Measurements from ENCODE around the gene KRTAP5-1.

The KRTAP5-1 gene

DNA sequence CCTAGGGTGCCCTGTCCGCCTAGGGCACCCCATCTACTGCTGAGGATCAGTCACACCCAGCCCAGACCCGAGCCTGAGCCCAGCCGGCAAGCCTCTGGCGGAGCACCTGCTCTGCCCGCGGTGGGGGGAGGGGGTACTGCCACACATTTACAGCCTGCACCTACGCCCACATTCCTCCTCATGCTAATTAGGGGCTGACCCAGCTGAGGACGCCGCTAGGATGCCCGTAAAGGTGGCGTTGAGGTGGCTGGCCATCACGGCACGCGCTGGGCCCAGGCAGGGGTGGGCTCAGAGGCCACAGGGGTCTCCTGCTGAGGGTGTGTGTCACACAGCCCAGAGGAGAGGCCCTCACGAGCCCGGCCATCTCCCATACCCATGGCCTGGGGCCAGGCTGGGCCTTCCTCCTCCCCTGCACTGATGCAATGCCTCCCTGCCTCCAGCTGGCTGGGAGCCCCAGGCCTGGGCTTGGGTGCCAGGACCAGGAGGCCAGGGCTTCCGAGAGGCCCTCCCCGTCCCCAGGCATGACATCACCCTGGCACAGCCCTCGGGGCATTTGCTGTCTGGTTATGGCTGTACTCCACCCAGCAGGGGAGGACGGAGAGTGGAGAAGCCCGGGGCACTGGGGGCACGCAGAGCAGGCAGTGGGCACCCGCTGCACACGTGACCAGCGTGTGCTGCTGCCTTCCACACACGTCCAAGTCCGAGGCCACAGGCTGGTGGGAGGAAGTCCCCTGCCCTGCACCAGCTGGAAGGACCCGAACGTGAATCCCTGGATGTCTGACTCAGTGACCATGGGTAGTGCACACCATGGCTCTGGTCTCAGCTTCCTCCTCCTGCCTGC, 25.8 kb downstream of the KRTAP5-1 start:
- no peak for DNase-seq (ENCODE audit: low read depth)

DNA sequence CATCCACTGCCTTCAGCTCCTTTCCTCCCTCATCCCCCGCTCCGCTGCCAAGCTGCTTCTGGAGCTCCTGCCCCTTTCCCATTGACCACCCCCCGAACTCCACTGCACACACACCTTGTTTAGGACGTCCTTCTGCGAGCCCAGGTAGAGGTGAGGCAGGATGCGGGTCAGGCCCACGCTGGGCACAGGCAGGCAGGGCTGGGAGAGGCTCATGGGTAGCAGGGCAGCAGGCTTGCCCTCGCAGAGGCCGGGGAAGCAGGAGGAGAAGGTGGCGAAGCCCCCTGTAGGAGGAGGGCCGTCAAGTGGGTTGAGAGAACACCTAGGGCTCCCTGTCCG, 26.3 kb downstream of the KRTAP5-1 start:
- DNase-seq (ENCODE audit: low read depth) = no peak

GRCh38 chr11:1557904-1558774, 26.9 kb downstream of the KRTAP5-1 start:
- DNase-seq (ENCODE audit: low read depth) = no peak

DNA sequence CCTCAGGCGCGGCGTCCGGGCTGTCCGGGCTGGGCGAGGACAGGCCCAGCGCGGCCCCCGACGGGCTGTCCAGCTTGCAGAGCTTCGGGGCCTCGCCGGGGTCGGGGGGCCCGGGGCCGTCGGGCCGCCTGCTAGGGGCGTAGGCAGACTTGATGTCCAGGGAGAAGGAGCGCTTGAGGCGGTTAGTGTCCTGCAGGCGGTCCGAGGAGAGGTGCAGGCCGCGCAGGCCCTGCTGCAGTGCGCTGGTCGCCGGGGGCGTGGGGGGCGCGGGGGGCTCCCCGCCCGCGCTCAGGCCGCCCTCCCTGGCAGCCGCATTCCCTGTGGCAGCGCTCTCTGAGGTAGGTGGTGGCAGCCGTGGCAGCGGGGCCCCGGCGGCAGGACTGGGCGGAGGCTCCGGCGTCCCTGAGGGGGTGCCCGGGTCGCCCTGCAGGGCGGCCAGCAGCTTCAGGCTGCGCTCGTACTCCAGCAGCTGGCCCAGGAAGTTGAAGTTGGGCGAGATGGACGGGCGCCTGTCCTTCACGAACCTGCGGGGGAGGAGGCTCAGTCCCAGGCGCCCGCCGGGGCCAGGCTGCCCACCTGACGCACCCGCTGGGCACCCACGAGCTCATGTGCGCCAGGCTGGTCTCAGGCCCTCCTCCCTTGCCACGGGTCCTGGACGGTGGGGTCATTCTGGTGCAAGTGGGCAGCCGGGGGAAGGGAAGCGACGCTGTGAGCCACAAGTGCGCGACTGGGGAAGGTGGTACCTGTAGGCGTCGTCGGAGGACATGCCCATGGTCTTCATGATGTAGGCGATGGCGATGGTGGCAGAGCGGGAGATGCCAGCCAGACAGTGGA, 27.8 kb downstream of the KRTAP5-1 start:
- DNase-seq (ENCODE audit: low read depth) = no peak

DNA sequence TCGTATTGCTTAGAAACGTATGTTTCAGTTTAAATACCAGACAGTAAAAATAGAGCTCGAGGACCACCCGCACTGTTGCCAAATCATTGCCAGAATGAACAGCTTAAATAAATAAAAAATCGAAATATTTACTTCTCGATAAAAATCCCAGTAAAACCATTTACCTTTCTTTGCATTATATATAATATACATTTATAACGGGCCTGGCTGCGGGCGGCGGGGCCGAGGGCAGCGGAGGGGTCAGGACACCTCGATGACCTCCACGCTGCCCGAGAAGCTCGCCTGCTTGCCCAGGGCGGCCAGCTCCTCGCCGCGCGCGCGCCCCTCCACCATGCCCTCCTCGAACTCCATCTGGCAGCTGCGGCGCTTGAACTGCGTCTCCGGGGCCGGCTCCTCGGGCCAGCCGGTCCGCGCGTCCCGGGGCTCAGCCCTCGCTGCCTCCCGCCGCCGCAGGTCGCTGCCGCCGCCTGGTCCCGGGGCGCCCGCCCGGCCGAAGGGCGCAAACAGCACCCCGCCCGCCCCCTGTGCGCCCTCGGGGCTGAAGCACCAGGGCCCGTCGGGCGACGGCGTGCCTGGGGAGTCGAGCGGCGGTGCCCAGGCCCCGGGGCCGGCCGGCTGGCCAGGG, 28.7 kb downstream of the KRTAP5-1 start:
- DNase-seq (ENCODE audit: low read depth) = no peak

- DNase-seq (ENCODE audit: low read depth) = no peak
Measured at GRCh38 chr11:1555713-1556153, 29.4 kb downstream of the KRTAP5-1 start.

DNA sequence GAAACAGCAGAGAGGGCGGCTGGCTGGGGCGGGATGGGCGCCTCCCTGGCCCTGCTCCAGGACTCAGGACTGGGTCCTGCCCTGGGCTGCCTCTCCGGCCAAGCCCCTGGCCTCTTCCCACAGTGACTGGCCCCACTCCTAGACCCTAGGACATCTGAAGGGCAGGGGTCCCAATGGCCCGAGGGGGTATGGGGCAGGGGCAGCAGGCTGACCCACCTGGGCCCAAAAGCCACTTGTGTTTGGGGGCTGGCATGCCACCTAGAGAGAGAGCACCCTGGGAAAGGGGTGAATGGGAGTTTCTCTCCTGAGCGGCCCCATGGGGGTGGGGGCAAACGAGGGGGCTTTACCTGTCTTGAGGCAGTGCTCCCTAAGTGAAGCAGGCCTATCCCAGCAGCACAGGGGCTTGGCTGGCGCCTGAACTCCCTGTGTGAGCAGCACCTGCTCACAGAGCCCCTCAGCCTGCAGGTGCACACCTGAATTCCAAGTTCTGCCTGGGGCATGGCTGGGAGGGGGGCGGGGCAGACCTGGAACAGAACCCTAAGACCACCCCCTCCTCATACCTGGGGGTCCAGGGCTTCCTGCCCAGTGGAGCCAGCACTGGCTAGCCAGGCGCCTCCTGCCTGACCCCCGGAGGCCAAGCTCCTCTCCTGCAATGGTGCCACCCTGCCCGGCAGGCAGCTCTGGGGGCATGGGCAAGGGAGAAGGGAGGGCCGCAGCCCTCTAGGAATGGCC, 29.9 kb downstream of the KRTAP5-1 start:
- no peak for DNase-seq (ENCODE audit: low read depth)

GRCh38 chr11:1553808-1554594, 31.1 kb downstream of the KRTAP5-1 start:
- DNase-seq (ENCODE audit: low read depth) = no peak

DNA sequence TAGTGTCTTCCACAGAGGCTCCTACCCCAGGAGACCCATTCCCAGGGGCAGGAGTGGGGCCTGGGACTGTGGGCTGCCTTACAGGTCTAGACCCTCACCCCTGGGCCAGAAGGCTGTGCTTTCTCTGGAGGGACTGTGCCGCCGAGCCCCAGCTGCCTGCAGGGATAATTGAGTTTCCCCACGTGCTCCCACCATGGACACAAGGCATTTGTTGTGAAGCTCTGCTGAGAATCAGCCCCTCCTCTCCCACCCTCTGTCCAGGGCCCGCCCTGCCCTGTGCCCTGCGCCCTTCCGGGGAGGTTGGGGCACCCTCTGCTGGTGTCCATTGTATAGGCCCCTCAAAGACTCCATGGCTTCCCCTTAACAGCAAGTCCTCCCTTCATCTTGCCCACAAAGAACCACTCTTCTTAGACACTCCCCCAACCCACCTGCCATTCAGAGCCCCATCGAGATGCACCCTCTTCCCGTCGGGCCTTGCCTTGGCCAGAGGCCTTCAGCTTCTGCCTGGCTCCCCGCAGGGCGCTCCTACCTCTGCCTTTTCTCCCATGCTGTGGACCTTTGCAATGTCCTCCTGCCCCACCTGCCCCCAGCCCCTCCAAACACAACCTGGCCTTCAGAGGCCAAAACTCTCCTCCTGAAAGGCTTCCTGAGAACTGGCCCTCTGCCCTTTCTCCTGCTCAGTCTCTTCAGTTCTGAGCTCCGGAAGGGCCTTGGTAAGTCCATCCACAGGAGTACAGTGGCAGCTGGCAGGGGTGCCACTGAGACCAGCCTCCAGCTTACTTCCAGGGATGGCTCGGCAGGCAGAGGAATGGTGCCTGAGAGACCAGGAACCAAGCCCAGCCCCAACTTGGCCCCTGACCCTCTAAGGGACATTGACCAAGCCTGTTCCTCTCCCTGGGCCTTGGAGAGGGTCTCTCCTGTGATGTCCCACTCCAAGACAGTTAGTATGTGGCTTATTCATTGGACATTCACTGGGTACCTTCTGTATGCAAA, 35.4 kb downstream of the KRTAP5-1 start:
- DNase-seq (ENCODE audit: low read depth) = no peak

DNA sequence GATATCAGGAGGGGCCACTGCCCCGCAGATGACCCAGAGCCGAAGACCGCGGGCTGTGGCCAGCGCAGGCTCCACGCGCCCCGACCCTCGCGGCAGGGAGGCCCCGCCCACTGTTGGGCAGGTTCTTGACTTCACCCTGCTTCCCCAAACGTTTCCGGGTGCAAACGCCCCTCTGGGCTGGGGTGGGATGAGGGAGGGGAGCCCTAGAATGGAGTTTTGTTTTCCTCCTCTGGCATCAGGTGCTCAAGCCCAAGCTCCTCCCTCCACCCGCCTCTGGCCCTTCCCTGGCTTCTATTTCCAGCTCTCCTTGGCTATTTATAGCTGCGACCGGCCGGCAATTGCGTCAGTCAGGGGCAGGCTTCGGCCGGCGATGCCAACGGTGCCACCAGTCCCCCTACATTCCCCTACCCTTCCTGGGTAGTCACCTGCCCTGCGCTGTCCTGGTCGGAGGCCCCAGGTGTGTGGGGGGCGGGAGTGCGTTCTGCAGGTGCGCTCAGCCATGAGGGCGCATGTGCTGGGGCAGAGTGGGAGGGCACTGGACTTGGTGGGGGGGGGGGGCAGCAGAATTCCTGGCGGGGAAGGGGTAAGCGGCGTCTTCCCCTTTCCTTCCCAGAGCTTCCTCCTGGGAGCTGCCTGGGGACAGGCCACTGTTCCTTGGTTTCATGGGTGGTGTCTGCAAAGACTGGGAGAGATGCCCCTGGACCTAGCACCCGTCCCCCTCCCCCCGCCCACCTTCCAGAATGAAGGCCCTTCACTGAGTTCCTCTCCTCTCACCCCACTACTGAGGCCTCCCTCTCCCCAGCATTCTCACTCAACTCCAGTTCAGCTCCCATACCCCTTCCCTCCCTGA, 36.6 kb downstream of the KRTAP5-1 start:
- no peak for DNase-seq (ENCODE audit: low read depth)

- DNase-seq (ENCODE audit: low read depth) = no peak
Measured at GRCh38 chr11:1547467-1548098, 37.5 kb downstream of the KRTAP5-1 start.

DNA sequence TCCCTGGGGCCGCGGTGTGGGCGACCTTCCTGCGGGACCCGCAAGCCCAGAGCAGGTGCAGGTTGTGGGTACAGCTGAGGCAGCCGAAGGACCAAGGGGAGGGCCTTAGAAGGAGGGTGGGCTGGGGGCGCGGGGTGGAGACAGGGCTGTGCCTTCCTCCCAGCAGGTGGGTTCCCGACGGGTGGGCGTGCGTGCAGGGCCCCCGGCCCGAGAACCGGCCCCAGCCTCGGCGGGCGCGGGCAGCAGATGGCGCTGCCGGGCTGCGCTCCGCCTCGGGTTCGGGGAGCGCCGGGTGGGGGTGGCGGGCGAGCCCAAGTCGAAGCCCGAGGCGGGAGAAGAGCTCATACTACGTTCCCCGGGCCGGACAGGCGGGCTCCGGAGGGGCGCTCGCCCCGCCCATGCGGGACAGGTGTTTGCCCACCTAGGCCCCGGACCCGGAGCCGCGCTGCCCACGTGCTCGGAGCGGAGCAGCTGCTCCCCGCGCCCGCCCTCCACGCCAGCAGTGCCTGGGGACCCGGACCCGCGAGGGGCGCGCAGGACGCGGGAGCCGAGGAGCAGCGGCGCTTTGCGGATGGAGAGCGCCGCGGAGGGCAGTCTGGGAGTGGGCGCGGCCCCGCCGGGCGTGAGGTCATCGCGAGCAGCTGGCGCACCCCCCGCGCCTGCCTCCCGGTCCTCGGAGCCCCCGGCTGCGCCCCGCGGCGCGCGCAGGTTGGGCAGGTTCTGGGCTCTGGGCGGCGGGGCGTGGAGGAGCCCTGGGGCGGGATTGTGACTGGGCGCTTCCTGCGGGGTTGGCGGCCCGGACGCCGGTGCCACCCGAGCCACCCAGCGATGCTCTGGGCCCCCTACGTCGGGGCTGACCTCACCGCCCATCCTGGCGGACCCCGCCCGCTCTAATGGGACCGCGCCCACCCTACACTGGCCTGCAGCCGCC, 38.3 kb downstream of the KRTAP5-1 start:
- no peak for DNase-seq (ENCODE audit: low read depth)

GRCh38 chr11:1546077-1546535, 39.0 kb downstream of the KRTAP5-1 start:
- no peak for DNase-seq (ENCODE audit: low read depth)

GRCh38 chr11:1545432-1545831, 39.7 kb downstream of the KRTAP5-1 start:
- no peak for DNase-seq (ENCODE audit: low read depth)

GRCh38 chr11:1544536-1544935, 40.5 kb downstream of the KRTAP5-1 start:
- DNase-seq (ENCODE audit: low read depth) = no peak

GRCh38 chr11:1543606-1544263, 41.3 kb downstream of the KRTAP5-1 start:
- no peak for DNase-seq (ENCODE audit: low read depth)
